HEK293T (cell line): ENCODE measurements around the gene GLYATL1B.

Source experiments
- ARNT ChIP-seq: fragments of 450-650 bp; IDR thresholded peaks from 2 replicates; pipeline ENCODE4 v1.6.1; 2017; ENCODE audit warnings: mild to moderate bottlenecking
- BHLHE40 ChIP-seq: fragments of 450-650 bp; IDR thresholded peaks from 2 replicates; pipeline ENCODE4 v1.6.1; 2016; ENCODE audit warnings: mild to moderate bottlenecking, moderate library complexity, borderline replicate concordance
- CTBP1 ChIP-seq: fragments of 450-650 bp; IDR thresholded peaks from 2 replicates; pipeline ENCODE4 v1.6.1; 2016; ENCODE audit warnings: borderline replicate concordance
- ELF4 ChIP-seq: fragments of 450-650 bp; IDR thresholded peaks from 2 replicates; pipeline ENCODE4 v1.6.1; 2017; ENCODE audit warnings: antibody characterized with exemption
- FOXA1 ChIP-seq: fragments of 450-650 bp; IDR thresholded peaks from 2 replicates; pipeline ENCODE4 v1.6.1; 2016; ENCODE audit warnings: mild to moderate bottlenecking
- FOXK2 ChIP-seq: fragments of 450-650 bp; IDR thresholded peaks from 2 replicates; pipeline ENCODE4 v1.6.1; 2016; ENCODE audit warnings: mild to moderate bottlenecking
- FOXM1 ChIP-seq: fragments of 450-650 bp; IDR thresholded peaks from 2 replicates; pipeline ENCODE4 v1.6.1; 2017; ENCODE audit warnings: mild to moderate bottlenecking, borderline replicate concordance
- HDGF ChIP-seq: fragments of 450-650 bp; IDR thresholded peaks from 2 replicates; pipeline ENCODE4 v1.6.1; 2017; ENCODE audit warnings: antibody characterized with exemption, borderline replicate concordance
- L3MBTL2 ChIP-seq: fragments of 450-650 bp; conservative IDR thresholded peaks from 2 replicates; pipeline ENCODE4 v1.6.1; 2016; ENCODE audit warnings: mild to moderate bottlenecking
- NFRKB ChIP-seq: fragments of 450-650 bp; IDR thresholded peaks from 2 replicates; pipeline ENCODE4 v1.6.1; 2016; ENCODE audit warnings: mild to moderate bottlenecking, moderate library complexity
- SP1 ChIP-seq: fragments of 450-650 bp; IDR thresholded peaks from 2 replicates; pipeline ENCODE4 v1.6.1; 2017
- SUZ12 ChIP-seq: fragments of 450-650 bp; IDR thresholded peaks from 2 replicates; pipeline ENCODE4 v1.6.1; 2016; ENCODE audit warnings: mild to moderate bottlenecking
- TARDBP ChIP-seq: fragments of 450-650 bp; IDR thresholded peaks from 2 replicates; pipeline ENCODE4 v1.6.1; 2016
- ZNF384 ChIP-seq: fragments of 450-650 bp; IDR thresholded peaks from 2 replicates; pipeline ENCODE4 v1.6.1; 2016

DNA sequence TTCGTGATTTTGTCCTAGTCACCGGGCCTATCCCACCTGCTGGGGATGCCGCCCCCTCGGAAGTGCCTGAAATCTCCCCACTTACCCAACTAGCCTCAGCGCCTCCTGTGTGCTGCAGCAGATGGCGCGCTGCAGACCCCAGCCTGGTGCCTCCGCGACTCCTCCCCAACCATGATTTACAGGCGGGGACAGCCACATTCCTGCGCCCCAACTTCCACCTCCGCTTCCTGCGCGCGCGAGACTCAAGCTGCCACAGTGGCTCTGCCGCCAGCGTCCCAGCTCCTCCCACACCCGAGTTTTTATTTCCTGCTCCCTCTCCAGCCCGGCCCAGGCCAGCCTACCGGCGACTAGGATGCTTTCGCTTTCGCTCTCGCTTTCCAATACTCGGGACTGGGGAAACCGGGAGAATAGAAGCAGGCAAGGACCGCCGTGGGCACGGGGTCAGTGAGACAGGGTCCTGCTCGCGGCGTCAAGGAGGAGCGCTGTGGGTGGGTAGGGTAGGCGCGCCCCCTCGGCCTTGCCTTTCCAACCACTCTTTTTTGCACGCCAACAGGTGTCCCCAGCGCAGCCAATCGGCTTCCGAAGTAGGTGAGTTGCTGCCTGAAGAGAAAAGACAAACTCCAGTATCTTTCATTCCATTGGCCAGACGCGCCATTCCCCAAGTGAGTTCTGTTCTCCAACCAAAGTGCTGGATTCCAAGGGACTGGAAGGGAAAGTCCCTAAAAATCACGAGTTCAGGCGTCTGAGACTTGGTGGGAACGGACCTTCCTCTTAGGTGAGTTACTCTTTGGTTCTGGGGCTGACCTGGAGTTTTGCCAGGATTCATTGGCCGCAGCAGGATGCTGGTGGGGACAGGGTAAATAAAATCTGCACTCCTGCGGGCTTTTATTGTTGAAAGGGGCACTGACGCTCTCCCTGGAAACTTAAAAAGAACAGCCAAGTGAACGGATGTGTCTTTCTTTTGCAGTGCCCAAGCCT is 56.7 kb downstream of the GLYATL1B start, which contains the start of gene FAM111A:
- TF ChIP-seq SP1: no peak
- no peak for TF ChIP-seq HDGF
- TF ChIP-seq BHLHE40: no peak
- no peak for TF ChIP-seq ZNF384
- TF ChIP-seq ARNT: no peak
- TF ChIP-seq FOXA1: no peak
- no peak for TF ChIP-seq SUZ12
- no peak for TF ChIP-seq TARDBP
- no peak for TF ChIP-seq ELF4
- TF ChIP-seq FOXM1: no peak
- no peak for TF ChIP-seq NFRKB
- TF ChIP-seq FOXK2: no peak
- no peak for TF ChIP-seq CTBP1
- TF ChIP-seq L3MBTL2: no peak
